Small intestine (tissue), 7 donors: Measurements from ENCODE around the gene C1QTNF8. TPM values are rescaled to one million over a fixed set of nuclear protein-coding genes. Genes with fewer than 3 reads are reported as not detected.
"Not testable (repeated sequence)": the region's sequence is repeated elsewhere in the genome, so short reads cannot be mapped to it uniquely, and the experiment has no call there.

ENCODE experiments used
- DNase-seq, 2 donors: peaks; one replicate each; pipeline versions ENCODE4 v3.0.0 to v3.0.0-alpha.2; 2013
- FAIRE-seq: peaks from 2 replicates; lab custom pipeline; 2012; peaks lifted over from hg19 to GRCh38; lab: Jason Lieb, UNC
- H3K27ac ChIP-seq, 3 donors: one replicate each; pipeline ENCODE4 v1.5.1; 2013; ENCODE audit warnings: low read length in 2 of 3, mild to moderate bottlenecking in 2 of 3, control low read depth in 1 of 3, inconsistent platforms in 1 of 3, low read depth in 1 of 3, moderate library complexity in 1 of 3
- H3K27me3 ChIP-seq, 3 donors: one replicate each; pipeline ENCODE4 v1.6.1; 2013; ENCODE audit warnings: low read length in 3 of 3, inconsistent platforms in 1 of 3; ENCODE audit not compliant: control insufficient read depth in 3 of 3, insufficient read depth in 3 of 3
- H3K36me3 ChIP-seq, 3 donors: one replicate each; pipeline ENCODE4 v1.6.1; 2013; ENCODE audit warnings: low read length in 3 of 3, inconsistent platforms in 1 of 3, low read depth in 1 of 3, mild to moderate bottlenecking in 1 of 3, moderate library complexity in 1 of 3; ENCODE audit not compliant: control insufficient read depth in 3 of 3, insufficient read depth in 2 of 3
- H3K4me1 ChIP-seq, 3 donors: one replicate each; pipeline ENCODE4 v1.6.1; 2013; ENCODE audit warnings: low read length in 2 of 3, inconsistent platforms in 1 of 3, low read depth in 1 of 3, mild to moderate bottlenecking in 1 of 3, moderate library complexity in 1 of 3; ENCODE audit not compliant: control insufficient read depth in 3 of 3, insufficient read depth in 2 of 3
- H3K4me3 ChIP-seq, 3 donors: one replicate each; pipeline ENCODE4 v1.5.1; 2013; ENCODE audit warnings: low read length in 3 of 3, control low read depth in 1 of 3, inconsistent platforms in 1 of 3, low read depth in 1 of 3, mild to moderate bottlenecking in 1 of 3, moderate library complexity in 1 of 3
- H3K9me3 ChIP-seq, 2 donors: one replicate each; pipeline ENCODE4 v1.6.1; 2013; ENCODE audit warnings: low read depth in 1 of 2, low read length in 1 of 2; ENCODE audit not compliant: control insufficient read depth in 2 of 2, insufficient read depth in 1 of 2
- WGBS, 3 donors: extraction: QIAGEN DNeasy Blood & Tissue Kit; methylation state at CpG; one replicate each; pipeline ENCODE4 v1.1.7; 2013; 5-methylcytosine and 5-hydroxymethylcytosine counted together
- polyA plus RNA-seq, 4 donors: library from polyadenylated mRNA; stranded (reverse) in 3 of 4; unstranded in 1 of 4; fragments of 200-250 nt in 3 of 4; fragments of 120-200 nt in 1 of 4; gene quantifications; one replicate each; pipeline versions ENCODE4 v1.2.1 to v1.2.3, GENCODE V29; 2013
- donor health status: healthy with polysubstance abuse.
- donor health status: control.
- donor health status: control.
- donor health status: Bipolar disorder and iron deficiency.
- donor health status: healthy.

The C1QTNF8 gene
- polyA plus RNA-seq, 4 donors = 0.07 TPM; not detected in 3

DNA sequence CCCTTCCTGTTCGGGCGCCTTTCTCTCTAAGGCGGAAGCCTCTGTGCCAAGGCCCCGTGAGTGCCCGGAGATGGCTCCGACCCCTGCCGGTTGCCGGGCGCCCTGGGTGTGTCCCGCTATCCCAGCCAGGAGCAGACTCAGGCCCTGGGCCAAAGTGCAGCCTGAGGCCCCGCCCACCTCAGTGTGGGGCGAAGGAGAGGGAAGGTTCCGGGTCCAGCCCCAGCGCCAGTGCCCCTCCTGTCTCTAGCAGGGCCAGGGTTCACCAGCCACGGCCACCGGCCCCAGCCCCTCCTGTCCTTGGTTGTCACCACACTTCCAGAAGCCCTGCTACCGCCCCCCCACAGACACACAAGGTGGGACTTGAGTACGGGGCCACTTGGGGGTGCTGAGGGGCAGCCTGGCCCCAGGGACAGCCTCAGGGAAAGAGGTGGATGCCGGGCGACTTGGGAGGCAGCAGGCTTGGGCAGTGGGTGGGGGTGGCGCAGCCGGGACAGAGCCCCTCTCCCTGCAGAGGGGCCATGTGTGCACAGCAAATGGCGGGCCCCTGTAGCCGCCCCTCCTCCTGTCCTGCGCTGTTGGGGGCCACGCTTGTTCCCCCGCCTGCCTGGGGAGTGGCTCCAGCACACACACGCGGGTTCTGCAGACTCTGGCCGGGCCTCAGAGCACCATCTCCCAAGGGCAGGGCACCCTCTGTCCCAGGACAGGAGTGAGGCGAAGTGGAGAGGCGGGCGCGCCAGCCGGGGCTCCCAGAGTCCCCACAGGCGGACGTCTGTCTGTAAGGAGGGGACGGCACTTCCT lies 6.0 kb downstream of the C1QTNF8 start:
- 6 to 20% (median 17%) methylated on average over 24 to 38 of the region's 38 CpGs for WGBS, 3 donors
- H3K27ac ChIP-seq = peak overlapping the region; percentile 26 to 97 (median 89)
- H3K4me3 ChIP-seq = peak overlapping the region in 2 of 3 donors; percentile 70 to 85
- DNase-seq = peak; percentile 96 to 97
- FAIRE-seq = no peak
- H3K27me3 ChIP-seq = peaks cover 3 to 7% (median 5%) of the 10 kb centered on the region in 3 donors
- no peaks in the 10 kb centered on the region for H3K36me3 ChIP-seq
- peaks cover 0 to 28% (median 0%) of the 10 kb centered on the region in 3 donors for H3K4me1 ChIP-seq
- H3K9me3 ChIP-seq = peaks cover 0 to 16% of the 10 kb centered on the region in 2 donors

- Histone ChIP-seq H3K4me3 (peak overlapping the region in 2 of 3 donors; percentile 31 to 85), H3K27ac (peak overlapping the region in 2 of 3 donors; percentile 72 to 97)
- DNase-seq = no peak
Measured at GRCh38 chr16:1089439-1089821, 6.6 kb downstream of the C1QTNF8 start.

GRCh38 chr16:1088295-1089170 lies 7.5 kb downstream of the C1QTNF8 start:
- Histone ChIP-seq H3K9me3 (peaks cover 0 to 30% of the 10 kb centered on the region in 2 donors), H3K4me3 (no peak overlapping the region), H3K27me3 (peaks cover 0 to 7% (median 5%) of the 10 kb centered on the region in 3 donors), H3K36me3 (no peaks in the 10 kb centered on the region), H3K27ac (peak overlapping the region in 1 of 3 donors; percentile 97), H3K4me1 (peaks cover 0 to 28% (median 0%) of the 10 kb centered on the region in 3 donors)
- FAIRE-seq (no peak), DNase-seq (peak; percentile 33 to 54)
- WGBS, 3 donors = 15 to 61% (median 32%) methylated on average over 39 to 40 of the region's 40 CpGs

More at GRCh38 chr16:1089439-1089821, 6.6 kb downstream of the C1QTNF8 start:
- H3K27me3 ChIP-seq = peaks cover 5 to 7% (median 5%) of the 10 kb centered on the region in 3 donors
- no peak for FAIRE-seq
- WGBS, 3 donors = 18 to 53% (median 24%) methylated on average over 16 to 17 of the region's 17 CpGs
- H3K36me3 ChIP-seq = no peaks in the 10 kb centered on the region
- peaks cover 0 to 28% (median 0%) of the 10 kb centered on the region in 3 donors for H3K4me1 ChIP-seq
- peaks cover 0 to 22% of the 10 kb centered on the region in 2 donors for H3K9me3 ChIP-seq

DNA sequence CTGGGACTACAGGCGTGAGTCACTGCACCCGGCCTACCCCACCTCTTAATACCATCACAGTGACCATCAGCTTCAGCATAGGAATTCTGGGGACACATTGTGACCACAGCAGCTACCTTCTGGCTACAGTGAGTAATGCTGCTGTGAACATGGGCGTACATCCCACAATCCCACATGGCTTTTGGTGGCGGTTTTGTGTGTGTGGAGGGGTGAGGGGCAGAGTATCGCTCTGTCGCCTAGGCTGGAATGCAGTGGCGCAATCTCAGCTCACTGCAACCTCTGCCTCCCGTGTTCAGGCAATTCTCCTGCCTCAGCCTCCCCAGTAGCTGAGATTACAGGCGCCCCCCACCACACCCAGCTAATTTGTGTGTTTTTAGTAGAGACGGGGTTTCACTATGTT lies 9.6 kb downstream of the C1QTNF8 start:
- peaks cover 0 to 11% (median 9%) of the 10 kb centered on the region in 3 donors for H3K27me3 ChIP-seq
- H3K36me3 ChIP-seq, H3K4me3 ChIP-seq, FAIRE-seq, H3K27ac ChIP-seq, DNase-seq: not testable (repeated sequence)
- peaks cover 0 to 30% of the 10 kb centered on the region in 2 donors for H3K9me3 ChIP-seq
- peaks cover 0 to 25% (median 0%) of the 10 kb centered on the region in 3 donors for H3K4me1 ChIP-seq
- 78 to 92% (median 89%) methylated on average over 10 of the region's 10 CpGs for WGBS, 3 donors

DNA sequence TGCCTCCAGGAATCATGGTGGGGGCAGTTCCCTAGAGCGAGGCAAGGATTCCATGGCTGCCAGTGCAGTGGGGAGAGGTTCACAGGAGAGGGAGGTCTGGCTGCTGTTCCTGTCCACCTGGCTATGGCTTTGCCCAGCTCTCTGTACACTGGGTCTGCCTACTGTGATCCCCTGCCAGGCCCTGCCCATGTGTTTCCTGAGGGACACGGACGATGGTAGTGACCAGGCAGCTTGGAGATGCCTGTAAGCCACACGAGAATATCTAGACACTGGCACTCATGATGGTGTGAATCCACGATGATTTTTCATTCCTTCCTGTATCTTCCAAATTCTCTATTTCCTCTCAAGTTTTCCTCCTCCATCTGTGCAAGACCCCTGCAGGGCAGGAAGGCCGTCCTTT lies 11.1 kb downstream of the C1QTNF8 start:
- H3K4me3 ChIP-seq = no peak overlapping the region
- FAIRE-seq (no peak), DNase-seq (no peak)
- 87 to 90% (median 89%) methylated on average over 6 of the region's 6 CpGs for WGBS, 3 donors
- no peaks in the 10 kb centered on the region for H3K36me3 ChIP-seq
- peaks cover 0 to 16% (median 0%) of the 10 kb centered on the region in 3 donors for H3K4me1 ChIP-seq
- no peak overlapping the region for H3K27ac ChIP-seq
- peaks cover 2 to 12% (median 7%) of the 10 kb centered on the region in 3 donors for H3K27me3 ChIP-seq
- peaks cover 0 to 30% of the 10 kb centered on the region in 2 donors for H3K9me3 ChIP-seq

DNA sequence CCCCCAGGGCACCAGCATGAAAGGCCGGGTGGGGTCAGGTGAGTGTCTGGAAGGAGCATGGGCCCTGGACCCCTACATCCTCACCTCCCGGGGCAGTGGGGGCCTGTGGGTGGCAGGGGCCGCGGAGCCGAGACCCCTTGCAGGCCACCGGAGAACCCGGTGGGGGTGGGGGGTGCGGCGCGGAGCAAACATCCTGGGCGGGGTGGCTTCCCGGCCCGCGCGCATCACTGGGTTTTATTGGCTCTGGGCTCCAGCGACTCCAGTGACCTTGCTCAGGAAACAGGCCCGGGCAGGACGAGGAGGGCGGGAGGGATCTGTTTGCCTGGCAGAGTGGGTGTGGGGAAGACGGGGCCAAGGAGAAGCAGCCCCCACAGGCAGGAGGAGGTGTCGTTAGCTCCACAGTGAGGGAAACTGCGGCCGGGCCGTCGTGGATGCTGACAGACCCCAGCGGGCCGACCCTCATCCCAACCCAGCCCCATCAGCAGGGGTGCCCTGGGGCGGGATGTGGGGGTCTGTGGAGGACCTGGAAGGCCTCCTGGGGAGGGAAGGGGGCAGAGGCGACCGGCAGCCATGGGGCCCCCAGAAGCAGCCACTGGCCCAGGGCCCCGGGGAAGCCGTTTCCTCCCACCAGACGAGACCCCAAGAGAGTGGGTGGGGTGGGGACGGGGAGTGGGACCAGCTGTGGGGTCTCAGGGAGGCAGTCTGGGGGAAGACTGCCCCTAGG lies 12.9 kb downstream of the C1QTNF8 start:
- no peak overlapping the region for H3K27ac ChIP-seq
- no peak overlapping the region for H3K4me3 ChIP-seq
- peaks cover 0 to 30% of the 10 kb centered on the region in 2 donors for H3K9me3 ChIP-seq
- no peaks in the 10 kb centered on the region for H3K36me3 ChIP-seq
- WGBS, 3 donors = 48 to 51% (median 49%) methylated on average over 33 to 34 of the region's 34 CpGs
- peaks cover 2 to 9% (median 7%) of the 10 kb centered on the region in 3 donors for H3K27me3 ChIP-seq
- FAIRE-seq (no peak), DNase-seq (no peak)
- H3K4me1 ChIP-seq = peaks cover 0 to 7% (median 0%) of the 10 kb centered on the region in 3 donors

GRCh38 chr16:1082266-1082951 lies 13.6 kb downstream of the C1QTNF8 start:
- WGBS, 3 donors = 48 to 61% (median 55%) methylated on average over 21 of the region's 21 CpGs
- Histone ChIP-seq H3K27me3 (peaks cover 2 to 9% (median 7%) of the 10 kb centered on the region in 3 donors), H3K27ac (no peak overlapping the region), H3K4me3 (no peak overlapping the region), H3K36me3 (no peaks in the 10 kb centered on the region), H3K9me3 (peaks cover 0 to 30% of the 10 kb centered on the region in 2 donors), H3K4me1 (peaks cover 0 to 9% (median 0%) of the 10 kb centered on the region in 3 donors)
- no peak for DNase-seq
- FAIRE-seq = no peak
